ENCODE measurements around the gene RPL39L. TPM values are rescaled to one million over a fixed set of nuclear protein-coding genes. Genes with fewer than 3 reads are reported as not detected.

The RPL39L gene
- total RNA-seq = 13.5 TPM

DNA sequence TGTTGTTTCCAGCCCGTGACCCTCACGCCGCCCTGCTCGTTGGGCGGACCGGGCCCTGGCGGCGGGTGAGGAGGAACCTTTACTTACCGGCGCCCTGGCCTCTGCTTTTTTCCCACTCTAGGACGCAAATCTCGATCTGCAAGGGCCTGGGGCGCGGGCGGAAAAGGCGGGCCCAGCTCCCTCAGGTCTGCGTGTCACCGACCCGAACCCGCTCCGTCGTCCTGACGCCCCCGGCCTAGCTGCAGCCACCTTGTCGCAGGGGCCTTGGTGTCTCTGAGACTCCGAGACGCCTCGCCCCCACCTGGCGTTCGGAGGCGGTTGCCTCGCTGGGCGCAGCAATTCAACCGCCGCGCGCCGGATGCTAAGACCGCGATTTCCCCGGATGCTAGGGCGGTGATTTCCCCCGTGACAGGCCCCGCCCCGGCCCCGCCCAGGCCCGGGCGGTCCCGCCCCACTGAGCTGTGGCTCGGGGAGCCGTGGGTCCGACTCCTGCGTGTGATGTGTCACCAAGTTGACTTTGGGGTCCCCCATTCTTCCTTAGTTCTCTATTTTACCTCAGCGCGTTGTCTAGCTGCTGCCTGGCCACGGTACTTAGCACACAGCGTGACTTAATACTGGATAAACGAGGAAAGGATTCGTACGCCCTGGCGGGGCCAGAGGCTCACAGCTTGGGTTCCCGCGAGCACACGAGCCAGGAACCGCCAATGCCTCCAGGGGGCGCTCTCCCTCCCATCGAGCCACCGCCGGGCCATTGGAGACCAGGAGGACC lies at the start of gene RPL39L:
RPL39L (minus strand) TSS at position 371 of the 769 bp plus-strand sequence. CDS start 18,196 bp downstream, outside the sequence.

Other genes with a start within 250 kb of the RPL39L start
- 110 TPM for gene ST6GAL1, start 209.0 kb downstream of the RPL39L start, total RNA-seq
- 0.31 TPM for gene RTP1, start 58.0 kb upstream of the RPL39L start, total RNA-seq
- 59.8 TPM for gene MASP1, start 152.2 kb upstream of the RPL39L start, total RNA-seq
- gene RTP4, start 228.9 kb upstream of the RPL39L start, total RNA-seq = not detected